Nephron (organoid): ENCODE measurements around the gene TMEM59L.

ENCODE experiments used
- H3K27ac Mint-ChIP-seq, 3 experiments: 2 replicates each; pipeline ENCODE4 v1.8.0; 2020; ENCODE audit warnings: mixed read lengths in 3 of 3, mild to moderate bottlenecking in 2 of 3, moderate library complexity in 1 of 3
- H3K27me3 Mint-ChIP-seq: 2 replicates; pipeline ENCODE4 v1.8.0; 2021; ENCODE audit warnings: low read depth, mild to moderate bottlenecking, moderate library complexity, mixed read lengths
- H3K36me3 Mint-ChIP-seq: 2 replicates; pipeline ENCODE4 v1.8.0; 2020; ENCODE audit warnings: low read depth, mixed read lengths
- H3K4me1 Mint-ChIP-seq: 2 replicates; pipeline ENCODE4 v1.8.0; 2020; ENCODE audit warnings: mixed read lengths
- H3K4me3 Mint-ChIP-seq, 3 experiments: 2 replicates each; pipeline ENCODE4 v1.8.0; 2020; ENCODE audit warnings: mild to moderate bottlenecking in 3 of 3, mixed read lengths in 3 of 3, moderate library complexity in 2 of 3
- H3K9me3 Mint-ChIP-seq: 2 replicates; pipeline ENCODE4 v1.8.0; 2020; ENCODE audit warnings: mixed read lengths
- CTCF ChIP-seq, 3 experiments: fragments of 200-600 bp; sonication (generic); IDR thresholded peaks; one replicate each; pipeline ENCODE4 v1.5.0; 2021; ENCODE audit warnings: antibody characterized with exemption in 3 of 3; ENCODE audit not compliant: unreplicated experiment in 3 of 3

The TMEM59L gene

GRCh38 chr19:18610556-18611326, 1.9 kb upstream of the TMEM59L start:
- H3K4me1 Mint-ChIP-seq = peaks cover 13% of the 10 kb centered on the region
- no peak for TF ChIP-seq CTCF (IDR thresholded peaks at IDR 0.05; ENCODE audit: unreplicated experiment in 3 of 3)
- H3K9me3 Mint-ChIP-seq = no peaks in the 10 kb centered on the region
- H3K27me3 Mint-ChIP-seq = peaks cover 87% of the 10 kb centered on the region
- H3K27ac Mint-ChIP-seq = no peak overlapping the region
- no peaks in the 10 kb centered on the region for H3K36me3 Mint-ChIP-seq
- H3K4me3 Mint-ChIP-seq = peak overlapping the region; percentile 58 to 65 (median 61)

GRCh38 chr19:18611327-18612050, 1.2 kb upstream of the TMEM59L start:
- peaks cover 92% of the 10 kb centered on the region for H3K27me3 Mint-ChIP-seq
- no peak for TF ChIP-seq CTCF (IDR thresholded peaks at IDR 0.05; ENCODE audit: unreplicated experiment in 3 of 3)
- H3K4me3 Mint-ChIP-seq = peak overlapping the region; percentile 61 to 79 (median 70)
- no peaks in the 10 kb centered on the region for H3K36me3 Mint-ChIP-seq
- peaks cover 13% of the 10 kb centered on the region for H3K4me1 Mint-ChIP-seq
- H3K27ac Mint-ChIP-seq = no peak overlapping the region
- H3K9me3 Mint-ChIP-seq = no peaks in the 10 kb centered on the region

- no peak overlapping the region for H3K27ac Mint-ChIP-seq
- peaks cover 94% of the 10 kb centered on the region for H3K27me3 Mint-ChIP-seq
- H3K9me3 Mint-ChIP-seq = no peaks in the 10 kb centered on the region
- no peak for TF ChIP-seq CTCF (IDR thresholded peaks at IDR 0.05; ENCODE audit: unreplicated experiment in 3 of 3)
- H3K4me1 Mint-ChIP-seq = peaks cover 13% of the 10 kb centered on the region
- no peaks in the 10 kb centered on the region for H3K36me3 Mint-ChIP-seq
- peak overlapping the region; percentile 70 to 80 (median 79) for H3K4me3 Mint-ChIP-seq
These were observed 459 bp upstream of the TMEM59L start for GRCh38 chr19:18612051-18612771.

- Mint-ChIP-seq H3K4me3 (peak overlapping the region; percentile 79 to 81 (median 80)), H3K27ac (no peak overlapping the region), H3K4me1 (peaks cover 8% of the 10 kb centered on the region), H3K27me3 (peaks cover 87% of the 10 kb centered on the region), H3K36me3 (peaks cover 4% of the 10 kb centered on the region), H3K9me3 (peaks cover 7% of the 10 kb centered on the region)
- no peak for TF ChIP-seq CTCF (IDR thresholded peaks at IDR 0.05; ENCODE audit: unreplicated experiment in 3 of 3)
These were observed 1.0 kb downstream of the TMEM59L start for GRCh38 chr19:18613589-18614234.

GRCh38 chr19:18616023-18616422, 3.4 kb downstream of the TMEM59L start:
- TF ChIP-seq CTCF (IDR thresholded peaks at IDR 0.05; ENCODE audit: unreplicated experiment in 3 of 3) = no peak
- peaks cover 7% of the 10 kb centered on the region for H3K9me3 Mint-ChIP-seq
- H3K4me3 Mint-ChIP-seq = no peak overlapping the region
- peaks cover 4% of the 10 kb centered on the region for H3K4me1 Mint-ChIP-seq
- no peak overlapping the region for H3K27ac Mint-ChIP-seq
- H3K36me3 Mint-ChIP-seq = peaks cover 4% of the 10 kb centered on the region
- H3K27me3 Mint-ChIP-seq = peaks cover 66% of the 10 kb centered on the region
